Activated T-helper 9 cell treated with anti-CD3 and anti-CD28 coated beads, Interleukin-2, amount 50 U/mL, for 16 hours (primary cell): ENCODE results near the gene ZFP64.

Source experiments
- DNase-seq: peaks from one replicate; pipeline ENCODE4 v3.0.0-alpha.2; 2020; ENCODE audit warnings: low read depth

The ZFP64 gene

DNA sequence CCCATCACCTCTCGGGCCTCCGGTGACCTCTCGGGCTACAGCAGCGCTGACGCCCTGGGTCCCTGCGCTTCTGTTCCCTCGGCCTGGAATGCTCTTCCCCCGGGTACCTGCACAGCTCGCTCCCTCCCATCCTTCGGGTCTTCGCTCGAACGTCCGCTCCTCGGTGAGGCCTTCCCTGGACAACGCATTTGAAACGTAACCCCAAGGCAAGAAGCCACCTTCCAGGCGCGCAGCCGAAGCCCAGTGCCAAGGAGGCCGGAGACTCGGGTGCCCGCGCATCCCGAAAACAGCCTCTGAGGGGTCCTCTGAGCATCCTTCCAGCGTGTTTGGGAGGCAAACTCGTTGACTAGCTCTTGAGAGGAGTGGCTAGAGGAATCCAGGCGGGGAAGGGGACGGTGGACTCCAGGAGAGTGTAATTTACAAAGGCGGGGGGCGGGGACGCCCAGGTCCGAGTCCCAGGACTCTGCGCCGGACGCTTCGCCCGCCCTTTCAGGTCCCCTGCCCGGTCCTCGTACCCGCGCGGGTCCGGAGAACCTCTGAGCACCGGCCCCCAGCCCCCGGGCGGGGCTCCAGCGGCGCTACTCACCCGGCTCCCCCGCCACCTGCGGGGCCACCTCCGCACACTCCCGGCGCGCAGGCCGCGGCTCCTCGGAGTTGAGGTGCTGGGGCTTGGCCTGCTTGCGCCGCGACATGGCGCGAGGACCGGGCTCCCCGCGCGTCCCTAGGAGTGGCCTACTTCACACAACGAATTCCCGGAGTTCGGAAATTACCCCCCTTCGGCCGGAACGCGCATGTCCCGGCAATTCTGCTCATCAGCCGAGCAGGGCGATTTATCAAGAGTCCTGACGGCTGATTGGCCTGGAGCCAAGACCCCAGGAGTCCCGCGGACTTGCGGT is 86.8 kb downstream of the ZFP64 start:
- no peak for DNase-seq

GRCh38 chr20:52103913-52104545 is 87.5 kb downstream of the ZFP64 start:
- DNase-seq = no peak

- no peak for DNase-seq
Measured at GRCh38 chr20:52103335-52103912, 88.2 kb downstream of the ZFP64 start.

DNA sequence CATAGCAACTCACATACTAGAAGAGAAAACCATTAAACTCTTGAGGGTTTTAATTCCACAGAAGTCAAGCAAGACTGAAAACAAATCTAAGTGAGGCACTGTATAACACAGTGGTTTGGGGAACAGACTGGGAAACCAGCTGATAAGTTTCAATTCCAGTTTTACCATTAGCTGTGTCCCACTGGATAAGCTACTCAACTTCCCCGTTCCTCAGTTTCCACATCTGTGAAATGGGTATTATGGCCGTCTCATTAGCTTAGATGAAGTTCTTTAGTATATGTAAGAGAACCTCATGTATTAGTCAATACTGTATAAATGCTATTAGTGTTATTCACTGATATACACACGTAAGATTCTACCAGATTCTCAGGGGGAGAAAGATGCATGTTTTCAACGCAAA is 89.0 kb downstream of the ZFP64 start:
- no peak for DNase-seq

GRCh38 chr20:52102126-52102525 is 89.5 kb downstream of the ZFP64 start:
- no peak for DNase-seq
